HT1080 (cell line): ENCODE measurements around the gene ZDHHC20. TPM values are rescaled to one million over a fixed set of nuclear protein-coding genes. Genes with fewer than 3 reads are reported as not detected.

ENCODE experiments used
- DNase-seq: peaks from one replicate; pipeline ENCODE4 v3.0.0-alpha.2; 2015; ENCODE audit warnings: low read depth
- polyA plus RNA-seq, 2 experiments: library from polyadenylated mRNA; depleted of rRNA; stranded (reverse); fragments of >200 nt; gene quantifications; 2 replicates each; pipeline ENCODE4 v1.2.3, GENCODE V29; 2015
- total RNA-seq: library from RNA; depleted of rRNA; stranded (reverse); fragments of >200 nt; shearing (Covaris generic); gene quantifications from 2 replicates; pipeline ENCODE4 v1.2.3, GENCODE V29; 2014; rRNA removed

Gene ZDHHC20
- total RNA-seq = 47.0 and 48.3 TPM in 2 replicates
- 44.3 and 69.7 TPM in 2 replicates for polyA plus RNA-seq (2015; cell fraction: cytosol; rRNA removed)
- 25.5 and 35.8 TPM in 2 replicates for polyA plus RNA-seq (2015; cell fraction: nucleus; rRNA removed)

- DNase-seq = peak; percentile 52
Measured at GRCh38 chr13:21458813-21459701, at the start of gene ZDHHC20. Gene ZDHHC20, minus strand, starts transcription at chr13:21459303. Its CDS starts 132 bp downstream, at chr13:21459171.

GRCh38 chr13:21504379-21504778 lies 45.3 kb upstream of the ZDHHC20 start:
- no peak for DNase-seq

- DNase-seq = no peak
Measured at GRCh38 chr13:21501686-21502085, 42.6 kb upstream of the ZDHHC20 start.

GRCh38 chr13:21486322-21486721 lies 27.2 kb upstream of the ZDHHC20 start:
- DNase-seq = no peak

- DNase-seq = no peak
Measured at GRCh38 chr13:21483748-21484147, 24.6 kb upstream of the ZDHHC20 start.

GRCh38 chr13:21481359-21481758 lies 22.3 kb upstream of the ZDHHC20 start:
- no peak for DNase-seq

GRCh38 chr13:21478881-21479808 lies 20.0 kb upstream of the ZDHHC20 start:
- peak; percentile 72 for DNase-seq

- DNase-seq = peak; percentile 79
Measured at GRCh38 chr13:21476893-21477472, 17.9 kb upstream of the ZDHHC20 start.

GRCh38 chr13:21475115-21475514 lies 16.0 kb upstream of the ZDHHC20 start:
- no peak for DNase-seq

GRCh38 chr13:21470785-21471184 lies 11.7 kb upstream of the ZDHHC20 start:
- no peak for DNase-seq

GRCh38 chr13:21466527-21466926 lies 7.4 kb upstream of the ZDHHC20 start:
- no peak for DNase-seq

GRCh38 chr13:21465710-21466160 lies 6.6 kb upstream of the ZDHHC20 start:
- DNase-seq = no peak

GRCh38 chr13:21463424-21463823 lies 4.3 kb upstream of the ZDHHC20 start:
- DNase-seq = no peak

GRCh38 chr13:21461131-21461530 lies 2.0 kb upstream of the ZDHHC20 start:
- DNase-seq = no peak

- DNase-seq = peak; percentile 13
Measured at GRCh38 chr13:21458451-21458812, 671 bp downstream of the ZDHHC20 start.

GRCh38 chr13:21453387-21454081 lies 5.6 kb downstream of the ZDHHC20 start:
- DNase-seq = no peak

GRCh38 chr13:21450936-21451335 lies 8.2 kb downstream of the ZDHHC20 start:
- no peak for DNase-seq

- no peak for DNase-seq
Measured at GRCh38 chr13:21446656-21447055, 12.4 kb downstream of the ZDHHC20 start.

GRCh38 chr13:21445759-21446158 lies 13.3 kb downstream of the ZDHHC20 start:
- no peak for DNase-seq

- DNase-seq = no peak
Measured at GRCh38 chr13:21443171-21443570, 15.9 kb downstream of the ZDHHC20 start.

- no peak for DNase-seq
Measured at GRCh38 chr13:21436582-21436981, 22.5 kb downstream of the ZDHHC20 start.
